Activated B cell treated with CpG ODN at 0.5 μM for 24 hours (primary cell): ENCODE data around the gene UGT2B17. TPM values are rescaled to one million over a fixed set of nuclear protein-coding genes. Genes with fewer than 3 reads are reported as not detected.

Source experiments
- ATAC-seq: fragments of 200-7000 bp; cut with Tn5 transposase; one replicate; pipeline ENCODE4 v1.10.0; 2021; ENCODE audit warnings: low read depth, mild to moderate bottlenecking, moderate library complexity
- CTCF ChIA-PET: fragments of 350-600 bp; sonication (Branson Sonifier 250); formaldehyde crosslinking; loops from one replicate; lab custom pipeline; 2021; ENCODE audit warnings: antibody characterized with exemption; lab: Charles Lee
- POLR2A ChIA-PET: fragments of 350-600 bp; sonication (Branson Sonifier 250); formaldehyde crosslinking; loops from one replicate; lab custom pipeline; 2021; ENCODE audit warnings: antibody characterized with exemption; lab: Charles Lee
- DNase-seq: peaks from one replicate; pipeline ENCODE4 v3.0.0; 2022
- H3K27ac Mint-ChIP-seq: one replicate; pipeline ENCODE4 v1.8.0; 2020; ENCODE audit warnings: mixed read lengths
- H3K27me3 Mint-ChIP-seq: one replicate; pipeline ENCODE4 v1.8.0; 2021; ENCODE audit warnings: mixed read lengths
- H3K36me3 Mint-ChIP-seq: one replicate; pipeline ENCODE4 v1.8.0; 2021; ENCODE audit warnings: low read depth, mixed read lengths
- H3K4me1 Mint-ChIP-seq: one replicate; pipeline ENCODE4 v1.8.0; 2021; ENCODE audit warnings: mixed read lengths
- H3K4me3 Mint-ChIP-seq: one replicate; pipeline ENCODE4 v1.8.0; 2020; ENCODE audit warnings: mild to moderate bottlenecking, mixed read lengths
- H3K9me3 Mint-ChIP-seq: one replicate; pipeline ENCODE4 v1.8.0; 2020; ENCODE audit warnings: mixed read lengths
- intact Hi-C: fragments of 100-400 bp; cut with micrococcal nuclease; formaldehyde crosslinking; loops from one replicate; pipeline ENCODE4 v1.15.1; 2024
- total RNA-seq: library from RNA; stranded (reverse); gene quantifications from 2 replicates; pipeline ENCODE4 v1.2.3, GENCODE V29; 2022
- TF ChIP-seq, protein P1 (sequence below): fragments of 200-600 bp; IDR thresholded peaks from one replicate; pipeline ENCODE4 v1.8.0; 2022; ENCODE audit warnings: antibody characterized with exemption, mild to moderate bottlenecking

The UGT2B17 gene
- total RNA-seq, 1 donor from 2014 or later, result 2.8 TPM

GRCh38 chr4:68592673-68593072, 16.6 kb upstream of the UGT2B17 start:
- DNase-seq, result no peak
- POLR2A ChIA-PET, result no interaction called here

DNA sequence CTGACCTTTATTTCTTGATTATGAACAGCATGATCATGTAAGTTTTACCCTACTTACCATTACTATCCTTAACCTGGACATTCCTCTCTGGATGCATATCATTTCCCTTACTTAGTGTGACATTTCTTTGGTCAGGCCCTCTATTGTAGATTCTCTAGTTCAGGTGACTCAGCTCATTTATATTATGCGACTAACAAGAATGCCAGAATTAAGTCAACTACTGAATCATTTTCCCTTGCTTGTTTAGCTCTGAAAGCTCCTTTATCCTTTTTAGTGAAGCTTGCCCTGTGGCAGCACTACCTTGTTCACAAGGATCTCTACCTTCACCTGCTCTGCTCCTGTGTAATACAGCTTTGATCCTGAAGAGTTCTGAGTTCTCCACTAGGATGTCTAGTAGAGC, 15.1 kb upstream of the UGT2B17 start:
- no peak overlapping the region for H3K4me3 Mint-ChIP-seq
- CTCF ChIA-PET, result no interaction called here
- no peak overlapping the region for H3K27ac Mint-ChIP-seq
- no peaks in the 10 kb centered on the region for H3K27me3 Mint-ChIP-seq
- H3K4me1 Mint-ChIP-seq, result no peaks in the 10 kb centered on the region
- ATAC-seq, result no peak
- TF ChIP-seq, protein P1, sequence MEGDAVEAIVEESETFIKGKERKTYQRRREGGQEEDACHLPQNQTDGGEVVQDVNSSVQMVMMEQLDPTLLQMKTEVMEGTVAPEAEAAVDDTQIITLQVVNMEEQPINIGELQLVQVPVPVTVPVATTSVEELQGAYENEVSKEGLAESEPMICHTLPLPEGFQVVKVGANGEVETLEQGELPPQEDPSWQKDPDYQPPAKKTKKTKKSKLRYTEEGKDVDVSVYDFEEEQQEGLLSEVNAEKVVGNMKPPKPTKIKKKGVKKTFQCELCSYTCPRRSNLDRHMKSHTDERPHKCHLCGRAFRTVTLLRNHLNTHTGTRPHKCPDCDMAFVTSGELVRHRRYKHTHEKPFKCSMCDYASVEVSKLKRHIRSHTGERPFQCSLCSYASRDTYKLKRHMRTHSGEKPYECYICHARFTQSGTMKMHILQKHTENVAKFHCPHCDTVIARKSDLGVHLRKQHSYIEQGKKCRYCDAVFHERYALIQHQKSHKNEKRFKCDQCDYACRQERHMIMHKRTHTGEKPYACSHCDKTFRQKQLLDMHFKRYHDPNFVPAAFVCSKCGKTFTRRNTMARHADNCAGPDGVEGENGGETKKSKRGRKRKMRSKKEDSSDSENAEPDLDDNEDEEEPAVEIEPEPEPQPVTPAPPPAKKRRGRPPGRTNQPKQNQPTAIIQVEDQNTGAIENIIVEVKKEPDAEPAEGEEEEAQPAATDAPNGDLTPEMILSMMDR, result no peak
- intact Hi-C loops, result no loop called here
- H3K9me3 Mint-ChIP-seq, result no peaks in the 10 kb centered on the region
- H3K36me3 Mint-ChIP-seq, result no peaks in the 10 kb centered on the region
- POLR2A ChIA-PET, result no interaction called here
- no peak for DNase-seq

More at GRCh38 chr4:68592673-68593072, 16.6 kb upstream of the UGT2B17 start:
- H3K4me3 Mint-ChIP-seq, result no peak overlapping the region
- no peaks in the 10 kb centered on the region for H3K9me3 Mint-ChIP-seq
- H3K36me3 Mint-ChIP-seq, result no peaks in the 10 kb centered on the region
- TF ChIP-seq, protein P1, result no peak
- no peaks in the 10 kb centered on the region for H3K4me1 Mint-ChIP-seq
- intact Hi-C loops, result no loop called here
- CTCF ChIA-PET, result no interaction called here
- H3K27me3 Mint-ChIP-seq, result no peaks in the 10 kb centered on the region
- no peak for ATAC-seq
- H3K27ac Mint-ChIP-seq, result no peak overlapping the region

DNA sequence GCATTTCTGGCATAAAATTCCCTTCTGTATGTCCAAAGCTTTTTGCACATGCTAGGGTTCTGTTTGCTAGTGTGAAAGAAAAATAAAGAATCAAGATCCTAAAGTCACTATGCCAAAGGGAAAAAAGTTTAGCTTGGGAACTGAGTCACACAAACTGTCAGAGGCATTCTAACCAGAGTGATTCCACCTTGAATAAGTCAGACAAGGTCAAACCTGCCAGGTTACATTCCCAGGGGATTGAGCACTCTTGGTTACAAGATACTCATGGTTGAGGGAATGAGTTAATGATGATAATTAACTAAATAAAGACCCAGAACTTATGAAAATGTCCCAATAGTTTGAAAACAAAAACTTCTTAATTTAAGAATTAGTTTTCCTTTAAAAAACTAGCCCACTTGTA, 13.7 kb upstream of the UGT2B17 start:
- H3K27ac Mint-ChIP-seq, result no peak overlapping the region
- ChIA-PET POLR2A (no interaction called here), CTCF (no interaction called here)
- TF ChIP-seq, protein P1, result no peak
- no peak overlapping the region for H3K4me3 Mint-ChIP-seq
- H3K36me3 Mint-ChIP-seq, result no peaks in the 10 kb centered on the region
- ATAC-seq (no peak), DNase-seq (no peak)
- H3K4me1 Mint-ChIP-seq, result no peaks in the 10 kb centered on the region
- no peaks in the 10 kb centered on the region for H3K9me3 Mint-ChIP-seq
- H3K27me3 Mint-ChIP-seq, result no peaks in the 10 kb centered on the region
- intact Hi-C loops, result no loop called here

DNA sequence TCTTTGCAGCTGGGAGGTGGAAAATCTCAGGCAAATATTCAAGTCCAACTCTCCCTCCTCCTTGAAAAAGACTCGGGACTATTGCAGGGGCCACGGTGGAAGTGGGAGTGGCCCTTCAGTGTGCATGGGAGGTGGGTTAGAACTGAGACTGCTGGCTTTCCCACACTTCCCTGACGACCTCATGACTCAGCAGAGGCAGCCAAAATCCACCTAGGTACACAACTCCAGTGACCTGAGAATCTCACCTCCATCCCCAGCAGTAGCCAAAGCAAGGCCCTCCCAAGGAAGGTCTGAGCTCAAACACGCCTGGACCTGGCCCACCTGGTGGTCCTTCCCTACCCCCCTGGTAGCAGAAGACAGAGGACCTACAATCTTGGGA, 6.2 kb upstream of the UGT2B17 start:
- Mint-ChIP-seq H3K4me1 (no peaks in the 10 kb centered on the region), H3K4me3 (no peak overlapping the region), H3K9me3 (peaks cover 2% of the 10 kb centered on the region), H3K27ac (no peak overlapping the region), H3K36me3 (no peaks in the 10 kb centered on the region), H3K27me3 (no peaks in the 10 kb centered on the region)
- TF ChIP-seq, protein P1, result no peak
- POLR2A ChIA-PET, result no interaction called here
- intact Hi-C loops, result no loop called here
- no peak for DNase-seq
- no peak for ATAC-seq
- CTCF ChIA-PET, result no interaction called here

DNA sequence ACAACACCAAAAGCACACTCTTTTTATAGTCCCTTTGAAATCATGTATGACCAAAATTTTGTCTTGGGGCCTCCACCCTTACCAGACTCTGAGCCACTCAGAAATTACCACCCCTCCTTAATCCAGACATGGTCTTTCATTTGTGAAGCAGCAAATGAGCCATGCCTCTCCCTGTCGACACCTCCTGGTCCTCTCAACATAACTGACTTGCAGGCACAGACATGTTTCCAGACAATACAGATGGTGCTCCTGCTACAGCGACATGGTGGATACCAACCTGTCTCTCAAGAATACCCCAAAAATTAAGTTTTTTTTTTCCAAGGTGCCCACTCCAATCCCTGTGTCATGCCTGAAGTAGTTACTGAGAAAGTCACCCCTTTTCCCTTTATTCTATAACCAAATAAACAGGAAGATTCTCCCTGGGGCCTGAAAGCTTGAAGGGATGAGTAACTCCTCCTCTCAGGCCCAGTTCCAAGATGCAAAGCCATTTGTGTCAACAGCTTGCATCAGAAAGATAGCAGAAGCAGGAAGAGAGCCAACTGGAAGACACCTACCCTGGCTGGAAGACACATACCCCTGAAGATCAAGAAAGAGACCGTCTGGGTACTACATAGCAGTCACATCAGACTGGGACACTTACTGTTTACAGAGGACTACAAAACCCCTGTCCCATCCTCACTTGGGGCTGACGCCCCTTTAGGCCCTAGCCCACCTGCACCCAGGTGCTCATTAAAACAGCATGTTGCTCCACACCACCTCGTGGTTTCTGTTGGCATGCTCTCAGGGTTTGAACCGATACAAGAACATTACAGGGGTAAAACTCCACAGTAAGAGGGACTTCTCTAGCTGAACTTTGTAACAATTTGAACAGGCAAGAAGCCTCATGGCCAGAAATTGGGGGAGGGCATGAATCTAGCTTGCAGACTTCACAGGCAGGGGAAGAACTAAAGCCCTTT, 5.5 kb upstream of the UGT2B17 start:
- ATAC-seq (no peak), DNase-seq (no peak)
- no peaks in the 10 kb centered on the region for H3K36me3 Mint-ChIP-seq
- TF ChIP-seq, protein P1, result no peak
- no peak overlapping the region for H3K4me3 Mint-ChIP-seq
- intact Hi-C loops, result no loop called here
- ChIA-PET CTCF (no interaction called here), POLR2A (no interaction called here)
- no peak overlapping the region for H3K27ac Mint-ChIP-seq
- H3K4me1 Mint-ChIP-seq, result peaks cover 3% of the 10 kb centered on the region
- peaks cover 2% of the 10 kb centered on the region for H3K9me3 Mint-ChIP-seq
- H3K27me3 Mint-ChIP-seq, result no peaks in the 10 kb centered on the region
